ENCODE data around the gene TMEM117.

- TF ChIP-seq CTCF (IDR thresholded peaks at IDR 0.05; ENCODE audit: low read depth, low read length) (no peak), POLR2A (IDR thresholded peaks at IDR 0.05; ENCODE audit: extremely low read depth, insufficient read length) (no peak), MAX (IDR thresholded peaks at IDR 0.05; ENCODE audit: low read depth, low read length) (no peak)
These were observed 348.8 kb downstream of the TMEM117 start for GRCh38 chr12:44184499-44185206.

All from NB4 (cell line).